M059J (cell line): ENCODE results near the gene CLDN34. TPM values are rescaled to one million over a fixed set of nuclear protein-coding genes. Genes with fewer than 3 reads are reported as not detected.
A peak's percentile ranks its signal among the peaks of the same experiment; 100 is the strongest.

Source experiments
- DNase-seq: peaks from one replicate; pipeline ENCODE4 v3.0.0-alpha.2; 2012; ENCODE audit warnings: low read depth
- total RNA-seq: library from RNA; depleted of rRNA; stranded (reverse); fragments of >200 nt; shearing (Covaris generic); gene quantifications from 2 replicates; pipeline ENCODE4 v1.2.3, GENCODE V29; 2014; rRNA removed

CLDN34 gene
- total RNA-seq, 1 experiment from 2014 or later = not detected

DNA sequence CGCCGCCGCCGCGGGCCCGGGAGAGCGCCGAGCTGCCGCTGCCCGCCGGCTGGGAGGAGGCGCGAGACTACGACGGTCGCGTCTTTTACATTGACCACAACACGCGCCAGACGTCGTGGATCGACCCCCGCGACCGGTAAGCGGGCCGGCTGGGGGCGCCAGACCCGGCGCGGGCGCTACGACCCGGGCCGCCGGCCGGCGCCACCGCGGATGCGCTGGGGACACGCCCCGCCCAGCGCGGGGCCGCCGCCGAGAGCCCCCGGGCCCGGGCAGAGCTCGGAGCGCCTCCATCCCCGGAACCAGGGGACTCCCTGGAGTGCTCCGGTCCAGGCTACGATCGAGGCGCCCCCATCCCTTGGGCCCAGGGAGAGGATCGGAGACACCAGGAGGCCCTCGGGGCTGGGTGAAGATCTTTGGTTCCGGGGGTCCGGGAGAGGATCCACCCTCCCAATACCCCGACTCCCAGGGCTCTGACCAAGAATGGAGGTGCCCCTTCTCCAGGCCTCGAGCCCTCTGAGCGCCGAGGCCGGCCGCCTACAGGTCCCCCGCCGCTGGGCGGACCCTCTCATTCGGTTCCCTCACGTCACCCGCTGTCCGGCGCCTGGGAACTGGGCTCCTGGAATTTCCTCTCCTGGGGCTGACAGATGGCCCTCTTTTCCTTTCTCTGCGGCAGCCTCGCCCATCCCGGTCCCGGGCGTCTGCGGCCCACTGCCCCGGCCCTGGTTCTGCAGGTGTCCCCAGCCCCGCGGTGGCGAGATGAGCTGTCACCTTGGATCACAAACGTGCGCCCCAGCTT, 48.8 kb downstream of the CLDN34 start:
- peak; percentile 54 for DNase-seq

DNA sequence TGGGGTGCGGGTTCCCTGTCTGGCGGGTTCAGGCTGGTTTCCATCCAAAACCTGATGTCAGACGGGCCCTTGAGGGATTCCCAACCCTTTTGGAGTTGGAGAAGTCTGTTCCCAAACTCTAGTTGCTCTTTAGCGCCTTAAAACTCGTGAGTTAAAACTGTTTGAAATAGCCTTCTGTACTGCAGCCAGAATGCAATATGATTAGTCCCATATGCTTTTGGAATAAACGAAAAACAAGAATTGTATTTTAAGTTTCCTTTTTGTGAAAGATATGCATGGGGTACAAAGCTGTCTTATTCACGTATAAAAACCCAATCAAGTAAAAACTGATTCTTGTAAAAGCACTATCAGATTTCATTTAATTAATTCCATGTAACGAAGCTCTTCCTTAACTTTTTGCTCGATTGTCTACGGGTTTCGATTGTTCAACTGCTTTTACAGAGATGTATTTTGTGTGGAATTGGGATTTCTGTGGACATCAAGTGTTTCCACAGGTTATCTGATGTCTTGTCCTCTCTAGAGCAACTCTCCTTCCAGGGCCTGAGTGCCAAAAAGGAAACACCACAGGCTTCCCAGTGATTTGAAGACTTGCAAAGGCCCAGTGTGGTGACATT, 49.5 kb downstream of the CLDN34 start:
- peak; percentile 26 for DNase-seq

DNA sequence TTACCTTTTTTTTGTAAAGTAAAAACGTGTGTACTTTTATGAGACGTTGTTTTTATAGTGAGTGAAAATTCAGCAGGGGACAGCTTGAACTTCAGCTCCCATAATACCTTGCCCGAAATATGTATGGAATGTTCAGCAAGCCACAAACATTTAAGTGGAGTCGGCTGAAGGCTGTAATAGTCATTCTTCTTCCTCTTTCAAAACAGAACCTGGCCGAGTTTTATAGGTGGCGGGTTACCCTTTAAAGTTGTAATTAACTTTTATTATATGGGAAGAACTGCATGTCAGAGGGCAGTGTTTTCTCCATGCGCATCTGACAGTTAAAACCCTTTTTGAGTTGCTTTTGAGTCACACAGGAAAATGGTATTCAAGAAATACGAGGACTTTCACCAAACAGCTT, 50.7 kb downstream of the CLDN34 start:
- peak; percentile 93 for DNase-seq

Other genes starting within 250 kb of the CLDN34 start
- 0.20 TPM in 1 of 2 replicates, not detected in the other for gene GPR143, start 201.5 kb upstream of the CLDN34 start, total RNA-seq
- gene SHROOM2, start 180.9 kb upstream of the CLDN34 start, total RNA-seq = 0.98 and 4.4 TPM in 2 replicates
- gene CLCN4, start 189.6 kb downstream of the CLDN34 start, total RNA-seq = 1.7 and 3.0 TPM in 2 replicates